GM18861 (cell line): ENCODE data around the gene MORN5.

Experiments
- ATAC-seq: cut with Tn5 transposase; IDR thresholded peaks from one replicate; pipeline ENCODE4 v1.9.1; 2021; ENCODE audit not compliant: unreplicated experiment

MORN5 gene

GRCh38 chr9:122228568-122229484, 69.1 kb downstream of the MORN5 start, which contains the start of gene LHX6:
Gene LHX6 (minus strand): TSS chr9:122228957. CDS start chr9:122228740, 217 bp downstream.
- no peak for ATAC-seq

GRCh38 chr9:122229485-122229837, 69.8 kb downstream of the MORN5 start:
- ATAC-seq = no peak

GRCh38 chr9:122232796-122233306, 73.1 kb downstream of the MORN5 start:
- ATAC-seq = no peak

GRCh38 chr9:122234022-122234748, 74.5 kb downstream of the MORN5 start:
- no peak for ATAC-seq

- ATAC-seq = no peak
Observed at GRCh38 chr9:122236681-122237080, 77.0 kb downstream of the MORN5 start.

- ATAC-seq = no peak
Observed at GRCh38 chr9:122239722-122240121, 80.0 kb downstream of the MORN5 start.

GRCh38 chr9:122244349-122244748, 84.6 kb downstream of the MORN5 start:
- no peak for ATAC-seq

GRCh38 chr9:122246666-122247065, 87.0 kb downstream of the MORN5 start:
- no peak for ATAC-seq

GRCh38 chr9:122248448-122248865, 88.7 kb downstream of the MORN5 start:
- ATAC-seq = no peak
